ENCODE results near the gene MYBPHL.

DNA sequence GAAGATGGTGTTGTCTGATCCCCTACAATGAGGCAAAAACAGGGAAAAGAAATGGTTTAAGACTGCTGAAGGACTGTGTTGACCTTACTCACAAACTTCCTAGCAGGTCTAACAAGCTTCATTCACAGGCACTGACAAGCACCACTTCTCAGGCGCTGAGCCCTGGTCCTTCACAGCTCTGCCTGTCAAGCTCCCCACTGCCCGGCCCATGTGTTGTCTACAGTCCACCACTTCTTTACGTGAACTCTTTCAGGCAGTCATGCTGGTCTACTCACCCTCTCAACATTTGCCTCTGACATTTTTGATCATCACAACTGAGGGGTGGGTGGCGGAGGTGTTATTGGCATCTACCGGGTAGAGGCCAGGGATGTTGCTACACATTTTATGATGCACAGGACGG lies 40.7 kb upstream of the MYBPHL start:
- TF ChIP-seq, protein P1, sequence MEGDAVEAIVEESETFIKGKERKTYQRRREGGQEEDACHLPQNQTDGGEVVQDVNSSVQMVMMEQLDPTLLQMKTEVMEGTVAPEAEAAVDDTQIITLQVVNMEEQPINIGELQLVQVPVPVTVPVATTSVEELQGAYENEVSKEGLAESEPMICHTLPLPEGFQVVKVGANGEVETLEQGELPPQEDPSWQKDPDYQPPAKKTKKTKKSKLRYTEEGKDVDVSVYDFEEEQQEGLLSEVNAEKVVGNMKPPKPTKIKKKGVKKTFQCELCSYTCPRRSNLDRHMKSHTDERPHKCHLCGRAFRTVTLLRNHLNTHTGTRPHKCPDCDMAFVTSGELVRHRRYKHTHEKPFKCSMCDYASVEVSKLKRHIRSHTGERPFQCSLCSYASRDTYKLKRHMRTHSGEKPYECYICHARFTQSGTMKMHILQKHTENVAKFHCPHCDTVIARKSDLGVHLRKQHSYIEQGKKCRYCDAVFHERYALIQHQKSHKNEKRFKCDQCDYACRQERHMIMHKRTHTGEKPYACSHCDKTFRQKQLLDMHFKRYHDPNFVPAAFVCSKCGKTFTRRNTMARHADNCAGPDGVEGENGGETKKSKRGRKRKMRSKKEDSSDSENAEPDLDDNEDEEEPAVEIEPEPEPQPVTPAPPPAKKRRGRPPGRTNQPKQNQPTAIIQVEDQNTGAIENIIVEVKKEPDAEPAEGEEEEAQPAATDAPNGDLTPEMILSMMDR (IDR thresholded peaks at IDR 0.05): no peak
- TF ChIP-seq EP300 (IDR thresholded peaks at IDR 0.05): no peak
